ENCODE measurements around the gene RHBDD1.
A peak's percentile ranks its signal among the peaks of the same experiment; 100 is the strongest.
"Not testable (repeated sequence)": the region's sequence is repeated elsewhere in the genome, so short reads cannot be mapped to it uniquely, and the experiment has no call there.

Gene RHBDD1

GRCh38 chr2:226799976-226800940 lies 35.6 kb upstream of the RHBDD1 start:
- DNase-seq (ENCODE audit: low read depth), result peak; percentile 10

GRCh38 chr2:226800941-226801784 lies 34.7 kb upstream of the RHBDD1 start:
- peak; percentile 34 for DNase-seq (ENCODE audit: low read depth)

- DNase-seq (ENCODE audit: low read depth), result peak; percentile 80
These were observed 33.3 kb upstream of the RHBDD1 start for GRCh38 chr2:226802573-226802972.

- DNase-seq (ENCODE audit: low read depth), result no peak
These were observed 32.4 kb upstream of the RHBDD1 start for GRCh38 chr2:226803410-226803809.

GRCh38 chr2:226813148-226813701 lies 22.6 kb upstream of the RHBDD1 start:
- DNase-seq (ENCODE audit: low read depth), result peak; percentile 32

GRCh38 chr2:226818930-226819329 lies 16.9 kb upstream of the RHBDD1 start:
- DNase-seq (ENCODE audit: low read depth), result no peak

- no peak for DNase-seq (ENCODE audit: low read depth)
These were observed 10.8 kb upstream of the RHBDD1 start for GRCh38 chr2:226825056-226825455.

- DNase-seq (ENCODE audit: low read depth), result peak; percentile 32
These were observed 7.7 kb upstream of the RHBDD1 start for GRCh38 chr2:226828191-226828590.

- DNase-seq (ENCODE audit: low read depth), result no peak
These were observed 5.9 kb upstream of the RHBDD1 start for GRCh38 chr2:226829721-226830631.

- no peak for DNase-seq (ENCODE audit: low read depth)
These were observed 4.6 kb upstream of the RHBDD1 start for GRCh38 chr2:226831266-226831665.

GRCh38 chr2:226832061-226832460 lies 3.8 kb upstream of the RHBDD1 start:
- DNase-seq (ENCODE audit: low read depth), result no peak

GRCh38 chr2:226834880-226835279 lies 974 bp upstream of the RHBDD1 start:
- DNase-seq (ENCODE audit: low read depth), result not testable (repeated sequence)

- DNase-seq (ENCODE audit: low read depth), result no peak
These were observed 446 bp upstream of the RHBDD1 start for GRCh38 chr2:226835420-226835795.

- no peak for DNase-seq (ENCODE audit: low read depth)
These were observed 663 bp downstream of the RHBDD1 start for GRCh38 chr2:226836548-226836885.

- DNase-seq (ENCODE audit: low read depth), result no peak
These were observed 1.5 kb downstream of the RHBDD1 start for GRCh38 chr2:226837334-226837733.

- DNase-seq (ENCODE audit: low read depth), result peak; percentile 24
These were observed 2.1 kb downstream of the RHBDD1 start for GRCh38 chr2:226837787-226838603.

GRCh38 chr2:226838722-226839121 lies 2.9 kb downstream of the RHBDD1 start:
- DNase-seq (ENCODE audit: low read depth), result peak; percentile 23

- DNase-seq (ENCODE audit: low read depth), result no peak
These were observed 3.3 kb downstream of the RHBDD1 start for GRCh38 chr2:226839161-226839560.

- no peak for DNase-seq (ENCODE audit: low read depth)
These were observed 4.1 kb downstream of the RHBDD1 start for GRCh38 chr2:226839951-226840350.

GRCh38 chr2:226843001-226843400 lies 7.1 kb downstream of the RHBDD1 start:
- DNase-seq (ENCODE audit: low read depth), result not testable (repeated sequence)

Measured in EH (cell line).